Dermis microvascular lymphatic vessel endothelial cell (primary cell): ENCODE measurements around the gene PRRG4. TPM values are rescaled to one million over a fixed set of nuclear protein-coding genes. Genes with fewer than 3 reads are reported as not detected.
"Not testable (repeated sequence)": the region's sequence is repeated elsewhere in the genome, so short reads cannot be mapped to it uniquely, and the experiment has no call there.

ENCODE experiments used
- DNase-seq, 2 donors: peaks; one replicate each; pipeline versions ENCODE4 v3.0.0 to v3.0.0-alpha.2; 2010; ENCODE audit warnings: low read depth in 2 of 2
- total RNA-seq: library from RNA; depleted of rRNA; stranded (reverse); fragments of >200 nt; gene quantifications from 2 replicates; pipeline ENCODE4 v1.2.1, GENCODE V29; 2014

Gene PRRG4
- total RNA-seq, 1 donor from 2014 or later = 0.64 TPM

DNA sequence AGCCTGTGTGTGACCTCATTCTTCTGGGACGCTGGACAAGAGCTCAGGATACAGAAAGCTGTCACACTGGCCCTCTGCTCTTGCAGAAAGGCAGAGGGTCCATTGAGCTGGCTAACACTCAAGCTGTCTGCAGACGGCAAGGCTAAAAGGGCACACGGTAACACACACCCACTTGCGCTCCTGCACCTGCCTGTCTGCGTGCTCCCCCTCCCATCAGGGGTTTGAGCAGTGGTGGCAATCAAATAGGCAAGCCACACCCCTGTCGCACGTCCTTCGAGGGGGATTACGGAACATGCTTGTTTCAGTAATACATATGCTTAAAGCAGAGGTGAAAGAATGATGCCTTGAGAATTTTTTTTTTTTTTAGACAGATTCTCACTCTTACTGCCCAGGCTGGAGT, 55.8 kb downstream of the PRRG4 start:
- no peak for DNase-seq

GRCh38 chr11:32886180-32886579, 56.5 kb downstream of the PRRG4 start:
- DNase-seq = no peak

GRCh38 chr11:32887707-32888383, 58.1 kb downstream of the PRRG4 start:
- not testable (repeated sequence) for DNase-seq

DNA sequence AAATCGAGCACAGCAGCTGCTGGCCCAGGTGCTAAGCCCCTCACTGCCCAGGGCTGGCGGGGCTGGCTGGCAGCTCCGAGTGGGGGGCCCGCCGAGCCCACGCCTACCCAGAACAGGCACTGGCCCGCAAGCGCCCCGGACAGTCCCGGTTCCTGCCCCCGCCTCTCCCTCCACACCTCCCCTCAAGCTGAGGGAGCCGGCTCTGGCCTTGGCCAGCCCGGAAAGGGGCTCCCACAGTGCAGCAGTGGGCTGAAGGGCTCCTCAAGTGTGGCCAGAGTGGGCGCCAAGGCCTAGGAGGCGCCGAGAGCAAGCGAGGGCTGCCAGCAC, 58.6 kb downstream of the PRRG4 start:
- DNase-seq = not testable (repeated sequence)

DNA sequence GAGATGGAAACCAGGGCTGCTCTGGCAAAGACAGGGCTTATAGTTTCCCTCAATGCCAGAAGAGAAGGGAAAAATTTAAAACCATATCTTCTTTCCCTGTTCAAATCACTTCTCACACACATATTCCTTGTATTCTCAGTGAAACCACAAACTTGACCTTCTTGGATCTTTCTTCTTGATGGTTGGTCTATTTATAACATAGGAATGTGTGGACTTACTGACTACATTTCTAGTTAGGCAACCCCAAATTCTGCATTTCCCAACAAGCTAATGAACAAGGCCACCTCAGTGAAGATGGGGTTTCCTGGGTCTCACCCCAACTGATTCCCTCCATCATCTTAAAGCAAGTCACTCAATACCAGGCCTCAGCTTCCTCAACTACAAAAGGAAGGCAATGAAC, 59.1 kb downstream of the PRRG4 start:
- no peak for DNase-seq

DNA sequence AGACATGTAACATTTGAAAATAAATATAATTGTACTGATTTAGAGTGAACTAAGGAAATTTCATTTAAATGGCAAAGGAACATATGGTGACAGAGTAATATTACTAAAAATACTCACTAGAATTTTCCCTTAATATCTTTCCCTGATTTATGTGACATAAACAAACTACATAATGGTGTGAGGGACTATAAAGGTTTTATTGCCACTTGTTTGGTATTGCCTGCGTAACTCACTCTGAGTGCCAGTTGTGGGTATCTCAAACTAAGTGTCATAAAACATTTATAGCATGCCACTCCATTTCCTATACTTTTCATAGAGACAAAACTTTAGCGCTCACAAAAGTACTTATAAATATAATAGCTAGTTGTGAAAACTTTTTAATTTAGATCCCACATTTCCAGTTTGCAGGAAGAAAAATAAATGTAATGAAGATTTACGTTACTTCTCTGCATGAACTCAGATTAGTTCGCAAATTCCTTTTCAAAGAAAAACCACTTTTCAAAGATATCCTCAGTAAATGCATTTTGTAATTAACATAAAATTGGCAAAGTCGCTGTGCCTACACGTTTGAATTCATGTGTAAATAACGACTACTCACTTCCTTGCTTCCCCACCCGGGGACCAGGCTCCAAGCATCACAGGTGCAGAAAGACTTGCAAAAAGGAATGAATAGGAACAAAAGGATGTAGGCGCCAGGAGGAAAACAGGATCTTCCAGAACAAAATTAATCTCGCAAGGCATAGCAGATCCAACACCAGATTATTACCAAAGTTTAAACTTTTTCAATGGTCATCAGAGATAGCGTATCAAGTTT, 61.3 kb downstream of the PRRG4 start:
- DNase-seq = no peak

DNA sequence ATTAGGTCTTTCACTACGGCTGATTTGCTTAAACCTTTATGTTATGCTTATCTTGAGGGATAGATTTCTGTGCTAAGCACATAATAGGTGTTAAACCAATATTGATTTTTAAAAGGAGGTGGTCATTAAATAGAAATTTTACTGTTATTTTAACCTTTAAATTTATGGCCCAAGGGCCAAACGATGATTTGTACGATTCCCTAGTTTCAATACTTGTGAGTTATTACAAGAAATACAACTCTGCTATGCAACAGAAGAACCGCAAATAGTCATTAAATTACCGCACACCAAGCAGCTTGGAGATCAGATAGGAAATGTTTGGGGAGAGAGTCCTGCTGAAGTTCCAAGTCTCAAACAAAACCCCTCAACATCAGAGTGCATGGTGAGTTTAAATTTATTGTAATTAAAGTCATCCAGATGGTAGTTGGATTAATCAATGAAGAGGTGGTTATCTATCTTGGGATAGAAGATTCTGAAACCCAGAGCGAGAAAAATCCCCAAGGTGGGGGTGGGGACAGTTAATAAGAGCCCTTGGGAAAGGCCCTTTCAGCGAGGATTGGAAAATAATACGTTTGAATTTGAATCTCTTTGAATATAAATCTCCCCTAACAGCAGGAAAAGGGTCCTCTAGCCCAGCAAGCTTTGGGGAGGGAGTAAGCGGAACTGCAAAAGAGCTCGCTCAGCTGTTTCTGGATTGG, 62.1 kb downstream of the PRRG4 start:
- peak in 1 of 2 donors; percentile 23 for DNase-seq

DNA sequence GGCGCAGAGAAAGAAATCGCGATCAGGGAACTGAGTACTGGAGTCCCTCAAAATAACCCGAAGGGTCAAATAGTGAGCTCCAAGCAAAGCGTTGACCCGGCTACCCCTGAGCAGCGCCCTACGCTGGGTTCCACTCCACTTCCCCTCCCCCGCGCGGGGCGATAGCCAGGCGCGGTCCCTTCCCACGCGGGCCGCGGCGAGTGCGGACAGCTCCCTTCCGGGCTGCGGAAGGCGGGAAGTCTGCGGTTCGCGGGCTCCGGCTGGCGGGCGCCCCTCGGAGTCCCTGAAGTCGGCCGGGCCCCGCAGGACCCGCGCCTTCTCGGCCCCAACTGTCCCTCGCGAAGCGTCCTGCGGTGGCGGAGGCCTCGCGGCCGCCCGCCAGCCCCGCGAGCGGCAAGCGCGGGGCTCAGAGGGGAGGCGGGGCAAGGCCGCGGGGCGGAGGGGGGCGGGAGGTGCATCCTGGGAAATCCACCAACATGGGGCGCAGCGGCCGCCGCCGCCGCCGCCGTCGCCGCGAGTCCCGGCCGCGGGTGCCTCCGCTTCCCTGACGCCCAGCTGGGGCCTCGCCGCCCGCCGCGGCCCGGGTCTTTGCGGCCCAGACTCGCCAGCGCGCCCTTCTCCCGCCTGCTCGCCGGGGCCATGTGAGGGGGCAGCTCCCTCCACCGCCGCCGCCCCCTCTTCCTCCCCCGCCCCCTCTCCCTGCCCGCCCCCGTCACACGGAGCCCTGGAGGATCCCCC, 62.8 kb downstream of the PRRG4 start, which contains the start of gene QSER1:
TSS of gene QSER1 (plus strand) at position 457 of the 738 bp plus-strand sequence. CDS start 315 bp downstream, outside the sequence.
- DNase-seq = peak in 1 of 2 donors; percentile 78

- DNase-seq = no peak
These were observed 63.3 kb downstream of the PRRG4 start for GRCh38 chr11:32893093-32893342.

DNA sequence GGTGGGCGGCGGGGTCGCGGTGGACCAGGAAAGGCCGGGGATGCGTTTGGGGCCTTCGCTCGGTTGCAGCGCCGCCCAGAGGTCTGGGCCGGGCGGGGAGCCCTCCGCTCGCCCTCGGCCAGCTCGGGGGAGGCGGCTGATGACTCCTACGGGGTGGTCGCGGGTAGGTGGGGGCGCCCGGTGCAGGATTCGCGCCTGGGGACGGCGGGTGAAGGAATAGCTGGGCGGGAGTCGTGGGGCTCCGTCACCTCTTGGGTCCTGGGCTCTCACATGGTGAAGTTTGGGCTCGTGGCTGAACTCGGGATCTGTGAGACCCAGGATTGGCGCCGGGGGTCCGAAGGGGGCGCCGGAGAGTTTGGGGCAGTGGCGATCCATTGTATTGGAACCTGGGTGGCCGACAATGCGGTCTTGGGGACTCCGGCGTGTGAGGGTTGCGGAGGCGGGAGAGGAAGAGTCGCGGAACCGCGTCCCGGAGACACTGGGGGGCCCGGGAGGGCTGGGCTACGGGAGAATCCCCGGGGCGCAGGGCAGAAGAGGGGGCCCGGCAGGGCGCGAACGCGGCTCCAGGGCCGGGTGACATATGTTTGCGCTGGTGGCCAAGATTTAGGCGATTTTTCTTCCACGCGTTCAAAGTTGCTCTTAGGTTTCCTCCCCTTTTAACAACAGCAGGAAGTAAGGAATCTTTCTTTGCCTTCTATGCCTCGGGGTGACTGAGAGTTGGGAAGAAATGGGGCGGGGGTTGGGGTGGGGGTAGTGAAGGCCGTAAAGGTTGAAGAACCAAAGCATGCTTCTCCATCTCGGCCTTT, 63.8 kb downstream of the PRRG4 start:
- DNase-seq = peak in 1 of 2 donors; percentile 62

- DNase-seq = peak; percentile 49 to 81
These were observed 64.6 kb downstream of the PRRG4 start for GRCh38 chr11:32894149-32894827.

DNA sequence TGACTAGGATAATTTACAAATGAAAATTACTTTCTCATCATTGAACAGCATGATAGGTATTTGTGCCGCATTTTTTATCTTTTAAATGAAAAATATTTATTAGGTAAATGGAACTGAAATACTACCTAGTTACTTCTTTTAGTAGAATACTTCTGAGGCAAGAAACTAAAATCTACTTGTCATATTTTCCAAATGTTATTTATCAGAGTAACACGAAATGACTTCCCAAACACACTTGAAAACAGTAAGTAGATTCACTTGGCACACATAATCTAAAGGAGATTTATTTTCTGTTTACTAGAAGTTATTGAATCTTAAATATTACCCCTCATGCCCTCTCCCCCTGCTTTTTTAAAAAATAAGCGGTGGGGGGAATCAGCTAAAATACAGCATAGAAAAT, 65.2 kb downstream of the PRRG4 start:
- no peak for DNase-seq

DNA sequence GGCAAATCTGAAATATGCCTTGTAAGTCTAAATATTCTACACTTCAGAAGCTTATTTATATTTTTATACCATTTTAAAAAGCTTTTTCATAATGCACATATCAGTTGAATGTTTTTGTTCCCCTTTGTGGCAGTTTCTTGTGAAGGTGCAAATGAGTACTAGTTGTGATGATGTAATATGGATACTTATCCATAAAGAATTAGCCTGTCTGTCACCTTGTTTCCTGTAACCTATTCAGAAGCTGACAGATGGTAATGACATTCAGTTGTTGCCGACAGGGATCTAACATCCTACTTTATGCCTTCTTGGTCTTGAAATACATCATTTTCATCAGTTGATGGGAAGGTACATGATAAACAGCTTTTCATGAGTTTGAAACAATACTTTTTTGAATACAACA, 65.7 kb downstream of the PRRG4 start:
- peak in 1 of 2 donors; percentile 4 for DNase-seq

DNA sequence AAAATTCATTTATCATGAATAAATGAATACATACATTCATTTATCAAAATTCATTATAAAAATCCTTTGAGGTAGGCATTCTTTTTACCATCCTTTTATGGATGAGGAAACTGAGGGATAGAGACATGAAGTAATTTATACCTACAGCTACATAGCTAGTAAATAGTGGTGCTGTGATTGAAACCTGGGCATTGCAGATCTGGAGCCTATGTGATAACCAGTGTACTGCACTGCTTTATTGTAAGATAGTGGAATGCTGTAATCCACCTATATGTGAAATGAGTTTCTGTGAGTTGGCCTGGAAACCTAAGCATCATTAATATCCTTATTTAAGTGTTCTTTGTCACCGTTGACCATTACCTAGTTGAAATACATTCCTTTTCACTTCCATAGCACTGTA, 67.4 kb downstream of the PRRG4 start:
- no peak for DNase-seq

DNA sequence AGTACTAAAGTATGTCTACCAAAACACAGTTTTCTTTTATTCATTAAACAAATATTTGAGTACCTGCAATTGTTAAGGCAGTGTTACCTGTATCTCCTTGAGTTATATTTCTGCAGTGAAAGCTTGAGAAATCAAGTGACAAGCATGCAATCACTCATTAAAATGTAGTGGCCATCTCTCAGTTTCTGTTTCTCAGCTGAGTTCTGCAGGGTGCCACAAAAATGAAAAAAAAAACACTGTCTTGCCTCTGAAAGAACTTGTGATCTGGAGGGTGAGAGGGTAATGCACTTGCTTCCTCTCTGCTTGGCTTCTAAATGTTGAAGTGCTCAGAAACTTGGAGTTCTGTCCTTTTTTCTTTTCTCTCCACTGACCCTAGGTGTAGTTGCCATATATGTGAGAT, 69.7 kb downstream of the PRRG4 start:
- no peak for DNase-seq

- no peak for DNase-seq
These were observed 72.5 kb downstream of the PRRG4 start for GRCh38 chr11:32902089-32902665.

DNA sequence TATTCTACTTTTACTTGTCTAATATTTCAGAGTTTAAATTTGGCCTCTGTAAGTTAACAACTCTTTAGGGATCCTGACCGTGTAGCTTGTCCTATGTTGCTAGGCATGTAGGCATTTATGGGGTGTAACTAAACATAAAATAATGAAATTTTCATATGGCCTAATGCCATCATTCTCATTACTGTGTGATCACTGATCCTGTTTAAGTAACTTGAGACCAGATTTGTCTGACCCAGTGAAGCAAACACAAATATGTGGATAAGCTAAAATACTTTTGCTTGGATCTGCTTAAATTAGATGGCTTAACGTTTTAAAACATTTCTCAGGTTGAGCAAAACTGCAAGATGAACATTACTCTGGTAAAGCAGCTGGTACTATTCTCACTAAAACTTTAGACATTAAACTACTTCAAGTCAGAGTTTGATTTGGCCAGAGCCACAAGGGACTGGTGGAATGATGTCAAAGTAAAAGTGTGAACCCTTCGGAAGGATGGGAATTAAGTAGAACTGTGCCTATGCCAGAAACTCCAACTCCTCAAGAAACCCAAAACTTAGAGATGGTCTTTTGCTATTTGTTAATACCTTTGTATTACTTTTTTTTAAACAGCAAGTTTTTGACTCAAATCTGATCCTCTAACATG, 75.4 kb downstream of the PRRG4 start:
- no peak for DNase-seq
